GM18907 (cell line): ENCODE results near the gene UBALD2.
"Not testable (repeated sequence)": the region's sequence is repeated elsewhere in the genome, so short reads cannot be mapped to it uniquely, and the experiment has no call there.

ENCODE experiments used
- ATAC-seq: cut with Tn5 transposase; IDR thresholded peaks from one replicate; pipeline ENCODE4 v1.9.1; 2021; ENCODE audit warnings: mild to moderate bottlenecking, moderate library complexity; ENCODE audit not compliant: unreplicated experiment

UBALD2 gene

GRCh38 chr17:76264755-76265623 lies at the start of gene UBALD2:
TSS of gene UBALD2 (plus strand) at chr17:76265348. CDS start at chr17:76265506, 158 bp downstream.
- ATAC-seq = peak; percentile 69

DNA sequence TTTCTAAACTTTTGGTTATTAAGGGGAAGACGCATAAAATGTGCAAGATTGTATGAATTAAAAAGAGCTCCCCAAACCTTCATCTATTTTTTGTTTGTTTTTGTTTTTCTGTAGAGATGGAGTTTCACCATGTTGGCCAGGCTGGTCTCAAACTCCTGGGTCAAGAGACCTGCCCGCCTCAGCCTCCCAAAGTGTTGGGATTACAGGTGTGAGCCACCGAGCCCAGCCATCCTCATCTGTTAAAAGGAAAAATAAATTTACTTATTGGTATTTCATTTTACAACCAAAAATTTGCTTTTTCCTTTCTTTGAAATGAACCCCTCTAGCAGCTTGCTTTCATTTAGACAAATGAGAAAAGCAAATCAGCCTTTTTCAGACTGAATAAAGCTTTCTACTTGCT lies 48.1 kb upstream of the UBALD2 start:
- ATAC-seq = no peak

DNA sequence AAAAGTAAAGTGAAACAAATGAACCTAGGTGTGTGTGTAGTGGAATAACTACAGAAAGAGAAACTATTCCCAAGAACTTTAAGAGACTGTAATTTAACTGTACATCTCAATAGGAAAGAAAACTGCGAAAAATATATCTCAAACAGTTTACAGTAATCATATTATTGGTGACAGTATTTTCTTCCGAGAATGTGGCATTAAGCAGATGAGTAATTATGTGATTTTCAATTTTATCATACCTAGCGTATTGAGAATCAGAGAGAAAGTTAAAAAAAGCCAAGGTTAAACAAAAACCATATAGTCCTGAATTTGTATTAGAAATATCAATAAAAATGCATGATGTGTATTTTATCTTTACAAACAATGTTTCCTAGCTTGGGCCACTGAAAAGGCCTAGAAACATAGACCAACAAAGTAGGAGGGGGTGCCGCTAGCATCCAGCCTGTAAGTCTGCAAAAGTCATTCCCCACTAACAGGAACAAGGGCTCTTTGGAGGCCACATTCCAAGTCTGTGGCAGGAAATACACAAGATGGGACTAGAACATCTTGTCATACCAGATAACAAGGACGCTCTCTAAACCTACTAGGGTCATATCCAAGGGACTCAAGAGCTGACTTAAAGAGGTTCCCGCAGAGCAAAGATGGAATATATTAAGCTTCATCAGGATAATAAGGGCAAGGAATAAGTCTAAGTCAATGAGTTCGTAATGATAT lies 45.3 kb upstream of the UBALD2 start:
- ATAC-seq = no peak

DNA sequence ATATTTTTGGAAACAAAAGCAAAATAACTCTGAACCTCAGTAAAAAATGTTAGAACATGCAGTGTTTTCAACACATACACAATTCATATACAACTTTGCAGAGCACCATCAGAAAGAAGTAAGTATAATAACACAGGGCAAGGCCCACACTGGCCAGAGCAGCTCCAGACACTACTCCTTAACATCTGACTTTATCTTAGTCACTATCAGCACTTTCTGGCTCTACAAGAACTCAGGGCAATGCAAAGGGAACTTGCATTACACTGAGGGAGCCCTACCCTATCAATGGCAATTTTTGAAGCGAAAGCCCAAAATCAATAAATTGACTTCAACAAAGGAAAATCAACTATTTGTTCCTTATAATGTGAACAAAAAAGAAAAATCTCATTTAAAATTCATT lies 41.3 kb upstream of the UBALD2 start:
- no peak for ATAC-seq

DNA sequence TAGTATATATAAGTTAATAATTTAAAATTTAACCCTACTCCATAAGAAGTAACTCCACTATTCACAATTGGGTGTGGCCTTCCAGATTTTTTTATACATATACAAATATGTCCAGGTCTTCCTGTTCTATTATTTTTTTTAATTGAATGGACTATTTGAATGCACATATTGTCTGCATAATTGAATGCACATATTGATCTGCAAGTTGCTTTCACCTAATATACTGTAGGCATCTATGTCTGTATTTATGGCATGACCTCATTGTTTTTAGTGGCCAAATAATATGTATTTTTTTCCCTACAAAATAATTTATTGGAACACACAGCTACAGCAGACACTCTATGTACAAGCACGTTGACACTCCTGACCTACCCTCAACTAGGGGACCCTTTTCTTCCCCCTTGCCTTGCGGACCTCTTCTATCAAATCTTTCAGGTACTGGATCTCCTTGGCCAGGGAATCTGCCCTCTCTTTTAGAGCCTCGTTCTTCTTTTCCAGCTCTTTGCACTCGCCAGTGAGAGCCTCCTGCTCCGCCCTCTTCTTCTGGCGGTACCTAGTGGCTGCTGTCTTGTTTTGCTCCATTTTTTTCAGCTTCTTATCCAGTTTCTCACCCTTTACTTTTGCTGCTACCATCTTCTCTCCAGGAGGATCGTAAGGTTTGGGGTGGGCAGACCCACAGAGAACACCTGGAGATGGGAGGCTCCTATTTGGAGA lies 39.6 kb upstream of the UBALD2 start:
- ATAC-seq = not testable (repeated sequence)

DNA sequence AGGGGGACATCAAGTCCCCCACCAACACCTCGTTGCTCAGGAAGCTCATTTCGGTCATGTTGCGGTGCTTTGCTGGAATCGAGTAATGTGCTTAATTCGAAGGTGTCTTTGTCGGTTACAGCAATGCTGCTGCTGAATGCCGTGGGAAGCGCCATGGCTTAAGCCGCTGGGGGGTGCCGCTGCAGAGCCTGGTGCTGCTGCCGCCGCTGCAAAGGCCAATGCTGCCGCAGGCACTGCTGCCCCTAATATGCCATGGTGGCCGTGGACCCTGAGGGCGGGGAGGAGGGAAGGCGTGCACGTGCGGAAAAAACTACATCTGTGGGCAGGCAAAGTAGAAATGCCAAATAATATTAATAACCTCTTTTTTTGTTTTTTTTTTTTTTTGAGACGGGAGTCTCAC lies 38.4 kb upstream of the UBALD2 start:
- not testable (repeated sequence) for ATAC-seq

DNA sequence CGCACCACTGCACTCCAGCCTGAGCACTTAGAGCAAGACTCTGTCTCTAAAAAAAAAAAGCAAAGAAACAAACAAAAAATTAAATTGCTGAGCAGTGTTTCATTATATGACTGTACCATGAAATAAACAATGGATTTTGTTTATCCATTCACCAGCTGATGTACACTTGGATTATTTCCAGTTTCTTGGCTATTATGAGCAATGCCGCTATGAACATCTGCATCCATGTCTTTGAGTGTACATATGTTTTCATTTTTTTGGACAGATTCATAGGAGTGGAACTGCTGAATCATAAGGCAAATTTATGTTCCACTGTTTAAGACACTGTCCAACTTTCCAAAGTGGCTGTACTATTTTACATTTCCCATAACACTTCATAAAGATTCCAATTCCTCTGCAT lies 32.8 kb upstream of the UBALD2 start:
- no peak for ATAC-seq

- ATAC-seq = no peak
Observed at GRCh38 chr17:76233588-76234353, 31.4 kb upstream of the UBALD2 start.

GRCh38 chr17:76234354-76234679 lies 30.8 kb upstream of the UBALD2 start:
- no peak for ATAC-seq

DNA sequence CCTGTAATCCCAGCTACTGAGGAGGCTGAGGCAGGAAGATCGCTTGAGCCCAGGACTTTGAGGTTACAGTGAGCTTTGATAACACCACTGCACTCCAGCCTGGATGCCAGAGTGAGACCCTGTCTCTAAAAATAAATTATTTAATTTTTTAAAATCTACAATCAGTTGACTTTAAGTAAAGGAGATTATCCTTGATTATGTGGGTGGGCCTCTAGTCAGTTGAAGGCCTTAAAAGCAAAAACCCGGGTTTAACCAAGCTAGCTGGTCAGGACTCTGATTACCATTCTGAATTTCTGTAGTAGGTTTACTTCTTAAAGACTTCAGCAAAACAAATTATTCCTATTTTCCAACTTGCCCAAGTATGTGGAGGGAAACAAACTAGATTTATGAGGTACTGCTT lies 29.3 kb upstream of the UBALD2 start:
- ATAC-seq = no peak

- no peak for ATAC-seq
Observed at GRCh38 chr17:76236603-76237002, 28.5 kb upstream of the UBALD2 start.

GRCh38 chr17:76237859-76238313 lies 27.3 kb upstream of the UBALD2 start:
- no peak for ATAC-seq

DNA sequence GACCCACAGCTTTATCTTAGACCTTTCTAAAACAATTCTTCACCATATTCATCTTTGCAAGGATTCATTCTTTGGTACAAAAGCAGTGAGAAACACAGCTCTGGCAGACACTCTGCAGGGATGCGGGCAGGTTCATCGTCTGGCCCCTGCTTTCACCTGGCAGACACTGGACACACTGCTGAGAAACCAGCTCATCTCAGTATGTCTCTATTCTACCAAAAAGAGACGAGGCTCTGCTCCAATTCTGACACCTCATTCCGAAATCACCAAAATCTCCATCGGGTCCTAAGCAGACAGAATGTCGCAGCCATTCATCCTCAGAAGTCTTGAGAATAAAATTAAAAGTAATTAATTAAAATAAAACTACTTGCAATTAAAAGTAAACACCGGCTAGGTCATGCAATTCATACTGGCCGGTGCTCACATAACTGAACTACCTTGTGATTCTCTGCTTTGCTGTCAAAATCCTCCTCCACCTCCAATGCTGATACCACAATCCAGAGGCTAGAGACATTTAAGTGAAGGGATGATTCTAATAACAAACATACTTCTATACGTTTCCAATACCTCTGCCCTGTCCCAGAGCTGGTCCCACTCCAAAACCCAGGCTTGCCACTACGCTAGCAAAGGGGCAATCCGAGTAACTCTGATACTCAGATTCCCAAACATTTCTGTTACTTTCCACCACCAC lies 26.2 kb upstream of the UBALD2 start:
- no peak for ATAC-seq

DNA sequence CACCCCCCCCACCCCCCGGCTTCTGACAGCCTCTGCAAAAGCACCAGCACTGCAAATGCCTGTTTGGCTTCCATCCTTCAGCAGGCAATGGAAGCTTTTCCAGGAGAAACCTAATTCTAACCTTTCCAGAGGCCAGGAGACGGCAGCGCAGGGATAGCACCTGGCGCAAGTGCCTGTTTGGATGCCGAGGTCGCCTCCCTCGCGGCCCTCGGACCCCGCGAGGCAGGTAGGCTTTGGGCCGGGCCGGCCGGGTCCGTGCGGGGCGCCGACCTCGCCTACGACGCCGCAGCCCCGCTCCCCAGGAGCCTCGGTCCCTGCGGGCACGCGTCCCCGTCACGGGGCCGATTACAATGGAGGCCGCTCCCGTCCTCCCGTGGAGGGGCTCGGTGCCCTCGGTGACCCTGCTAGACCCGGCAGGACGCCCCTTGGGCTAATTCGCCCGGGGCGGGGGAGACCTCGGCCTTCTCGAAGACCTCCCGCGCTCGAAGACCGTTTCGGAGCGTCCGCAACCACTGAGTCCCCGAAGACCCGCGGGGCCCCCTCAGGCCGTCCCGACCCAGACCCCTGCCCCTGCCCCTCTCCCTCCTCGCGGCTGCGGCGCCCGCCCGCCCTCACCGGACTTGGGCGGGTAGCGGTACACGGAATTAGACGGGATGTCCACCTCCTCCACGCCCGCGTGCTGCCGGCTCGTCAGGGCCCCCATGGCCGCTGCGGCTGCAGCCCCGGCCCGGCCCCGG lies 25.4 kb upstream of the UBALD2 start:
- peak; percentile 16 for ATAC-seq

GRCh38 chr17:76240461-76241203 lies 24.5 kb upstream of the UBALD2 start, which contains the start of gene RNF157:
TSS of gene RNF157 (minus strand) at chr17:76240493. CDS start at chr17:76240240, 253 bp downstream.
- peak; percentile 67 for ATAC-seq

DNA sequence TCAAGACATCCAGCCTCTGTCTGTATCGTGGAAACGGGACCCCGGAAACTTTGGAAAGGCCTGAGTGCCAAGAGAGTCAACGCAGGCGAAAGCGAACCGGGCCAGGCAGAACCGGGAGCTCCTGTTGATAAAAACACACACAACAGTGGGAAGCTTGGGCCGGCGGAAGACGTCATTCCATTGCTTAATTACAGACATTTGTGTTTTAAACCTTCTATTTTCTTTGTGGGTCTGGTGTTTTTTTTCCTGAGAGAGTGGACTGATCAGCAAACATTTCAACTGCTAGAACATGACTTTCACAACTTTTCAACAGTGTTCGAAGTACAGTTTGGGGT lies 24.0 kb upstream of the UBALD2 start:
- no peak for ATAC-seq

GRCh38 chr17:76241691-76242255 lies 23.4 kb upstream of the UBALD2 start:
- no peak for ATAC-seq

DNA sequence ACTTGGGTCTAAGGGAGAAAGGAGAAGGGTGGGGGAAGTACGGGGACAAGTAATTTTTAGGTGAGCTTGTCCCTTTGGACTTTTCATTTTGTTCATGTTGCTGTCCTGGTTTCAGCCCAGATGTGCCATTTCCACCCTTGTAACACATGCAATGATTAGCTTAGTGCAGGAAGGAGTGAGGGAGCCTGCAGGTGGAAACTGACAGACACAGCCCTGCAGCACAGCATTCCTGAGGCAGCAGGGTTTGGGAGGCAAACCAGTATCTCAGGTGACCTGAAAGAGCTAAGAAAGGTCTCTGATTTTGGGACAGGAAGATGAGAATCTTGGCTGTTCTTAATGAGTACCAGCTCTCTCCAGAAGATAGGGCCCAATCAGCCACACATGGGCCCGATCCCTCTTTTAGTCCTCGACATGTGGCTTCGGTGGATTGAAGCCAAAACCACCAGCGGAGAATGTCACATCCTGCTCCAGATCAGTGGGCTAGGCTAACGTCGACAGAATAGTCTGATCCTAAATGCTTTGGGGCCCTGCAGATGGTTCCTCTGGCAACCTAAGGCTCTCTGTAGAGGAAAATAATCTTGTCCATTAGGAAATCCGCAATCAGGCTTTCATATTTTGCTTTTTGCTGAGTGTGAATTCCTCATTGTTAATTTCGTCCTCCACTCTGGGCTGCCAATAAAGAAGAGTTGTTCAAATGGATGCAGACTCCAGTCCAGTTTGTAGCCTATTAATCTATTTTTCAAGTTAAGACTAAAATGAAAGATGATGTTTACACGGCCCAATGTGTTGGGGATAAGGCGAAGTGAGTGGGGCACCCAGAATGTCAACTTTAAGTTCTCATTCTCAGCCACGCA lies 21.1 kb upstream of the UBALD2 start:
- no peak for ATAC-seq
